Superior temporal gyrus (tissue), 1 donor: Measurements from ENCODE around the gene TCERG1L.
"Not testable (repeated sequence)": the region's sequence is repeated elsewhere in the genome, so short reads cannot be mapped to it uniquely, and the experiment has no call there.

Experiments
- DNase-seq: peaks from one replicate; pipeline ENCODE4 v3.0.0-alpha.2; 2016; ENCODE audit errors: extremely low spot score

TCERG1L gene

GRCh38 chr10:131165092-131165491, 146.4 kb downstream of the TCERG1L start:
- no peak for DNase-seq

- DNase-seq, result no peak
Measured at GRCh38 chr10:131162866-131163843, 148.4 kb downstream of the TCERG1L start.

GRCh38 chr10:131162211-131162610, 149.3 kb downstream of the TCERG1L start:
- DNase-seq, result no peak

GRCh38 chr10:131161087-131161486, 150.4 kb downstream of the TCERG1L start:
- DNase-seq, result no peak

DNA sequence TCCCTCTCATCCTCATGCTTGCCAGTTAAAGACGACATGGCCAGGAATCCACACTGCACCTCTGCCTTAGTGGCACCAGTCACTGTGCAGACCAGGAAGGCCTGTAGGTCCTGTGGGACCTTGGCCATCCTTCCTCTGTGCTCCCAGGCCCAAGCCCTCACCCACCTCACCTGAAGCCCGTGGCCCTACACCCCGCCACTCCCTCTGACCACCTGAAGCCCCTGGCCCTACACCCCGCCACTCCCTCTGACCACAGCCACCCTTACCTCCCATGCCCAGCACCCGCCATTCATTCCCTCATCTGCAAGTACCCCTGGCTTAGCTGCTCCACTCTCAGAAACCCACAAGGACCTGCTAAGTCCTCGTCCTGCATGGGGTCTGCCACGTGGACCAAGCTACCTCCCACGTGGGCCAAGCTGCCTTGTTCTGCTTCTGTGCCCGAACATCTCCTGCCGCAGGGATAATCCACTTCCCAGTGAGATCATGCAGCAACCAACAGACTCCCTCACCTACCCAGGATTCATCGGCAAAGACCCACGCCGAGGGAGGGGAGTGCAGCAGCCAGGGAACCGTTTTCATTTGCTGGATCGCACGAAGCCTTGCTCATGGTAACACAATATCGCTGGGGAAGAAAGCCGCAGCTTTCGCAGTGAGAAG, 151.2 kb downstream of the TCERG1L start:
- no peak for DNase-seq

GRCh38 chr10:131159771-131160170, 151.8 kb downstream of the TCERG1L start:
- no peak for DNase-seq

DNA sequence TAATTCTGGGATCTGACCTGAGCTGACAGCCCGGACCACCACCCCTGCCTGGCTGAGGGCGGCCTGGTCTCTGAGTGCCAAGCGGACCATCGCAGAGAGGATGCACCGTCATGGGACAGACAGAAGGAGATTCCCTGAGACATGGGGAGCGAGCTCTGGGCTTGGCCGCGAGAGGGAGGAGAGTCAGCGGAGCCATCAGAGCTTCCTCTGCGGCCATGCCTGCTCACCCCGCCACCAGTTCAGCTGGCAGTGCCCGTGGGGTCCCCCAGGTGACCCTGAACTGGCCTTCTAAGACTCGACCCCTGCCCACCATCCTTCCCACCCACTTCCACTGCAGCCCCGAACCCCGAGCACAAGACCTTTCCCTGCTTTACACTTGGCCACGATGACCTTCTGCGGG, 152.8 kb downstream of the TCERG1L start:
- no peak for DNase-seq

DNA sequence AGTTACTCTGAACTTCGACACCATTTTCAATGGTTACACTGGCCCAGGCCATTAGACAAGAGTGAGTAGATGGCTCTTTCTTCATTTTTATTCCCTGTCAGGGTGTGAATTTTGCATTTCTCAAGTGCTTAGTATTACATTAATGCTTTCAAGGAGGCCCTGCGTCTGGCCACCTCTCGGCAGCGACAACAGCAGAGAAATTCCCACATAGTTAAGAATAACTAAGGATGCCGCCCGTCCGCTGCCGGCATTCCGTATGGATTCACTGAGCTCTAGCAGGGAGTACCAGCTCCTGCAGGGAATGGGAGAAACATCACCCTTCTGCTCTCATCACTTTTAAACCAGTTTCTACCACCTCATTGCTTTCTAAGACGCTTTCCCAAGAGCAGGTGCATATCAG, 153.6 kb downstream of the TCERG1L start:
- no peak for DNase-seq

GRCh38 chr10:131155876-131156230, 155.7 kb downstream of the TCERG1L start:
- no peak for DNase-seq

- DNase-seq, result no peak
Measured at GRCh38 chr10:131155218-131155875, 156.2 kb downstream of the TCERG1L start.

GRCh38 chr10:131154306-131155025, 157.1 kb downstream of the TCERG1L start:
- no peak for DNase-seq

GRCh38 chr10:131152456-131152855, 159.1 kb downstream of the TCERG1L start:
- not testable (repeated sequence) for DNase-seq

- no peak for DNase-seq
Measured at GRCh38 chr10:131150126-131150525, 161.4 kb downstream of the TCERG1L start.

- DNase-seq, result no peak
Measured at GRCh38 chr10:131149586-131149985, 161.9 kb downstream of the TCERG1L start.

GRCh38 chr10:131149111-131149510, 162.4 kb downstream of the TCERG1L start:
- DNase-seq, result no peak

DNA sequence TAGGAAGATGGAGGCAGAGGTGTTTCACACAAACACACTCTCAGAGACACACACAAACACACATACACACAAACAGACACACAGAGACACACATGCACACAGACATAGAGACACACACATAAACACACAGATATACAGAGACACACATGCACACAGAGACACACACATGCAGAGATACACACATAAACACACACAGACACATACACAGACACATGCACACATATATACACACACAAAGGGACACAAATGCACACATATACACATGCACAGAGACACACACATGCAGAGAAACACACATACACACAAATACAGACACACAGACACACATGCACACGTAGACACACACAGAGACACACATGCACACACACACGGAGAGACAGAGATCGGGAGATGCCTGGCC, 163.3 kb downstream of the TCERG1L start:
- DNase-seq, result no peak

DNA sequence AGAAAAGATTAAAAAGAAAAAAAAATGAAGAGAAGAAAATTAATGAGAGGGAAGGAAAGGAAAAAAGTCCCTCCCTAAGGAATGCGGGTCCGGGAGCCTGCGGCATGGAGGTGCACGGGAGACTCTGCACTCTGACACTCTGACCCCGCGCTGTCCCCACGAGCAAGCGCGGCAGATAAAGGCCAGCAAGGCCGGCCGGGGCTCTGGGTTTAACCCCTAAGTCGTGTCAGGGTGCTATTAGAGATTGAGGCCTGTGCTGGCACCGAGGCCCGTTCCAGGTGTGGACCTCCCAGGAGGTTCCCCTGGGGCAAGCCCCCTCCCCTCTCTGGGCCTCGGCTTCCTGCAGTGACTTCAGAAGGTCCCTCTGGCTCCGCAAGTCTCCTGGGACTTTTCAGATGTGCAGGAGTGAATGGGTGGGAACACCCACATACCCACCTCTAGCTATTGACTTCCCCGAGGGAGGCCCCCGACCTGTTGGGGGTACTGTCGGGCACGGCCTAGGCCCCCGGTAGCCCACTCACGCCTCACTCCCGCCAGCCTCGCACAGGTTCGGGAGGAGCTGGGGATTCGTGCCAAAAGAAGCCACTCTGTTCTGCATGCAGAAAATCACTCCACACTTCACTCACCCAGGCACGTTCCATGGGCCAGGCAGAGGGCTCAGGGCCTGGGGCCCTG, 164.1 kb downstream of the TCERG1L start:
- no peak for DNase-seq

- no peak for DNase-seq
Measured at GRCh38 chr10:131146790-131147189, 164.7 kb downstream of the TCERG1L start.

- no peak for DNase-seq
Measured at GRCh38 chr10:131145756-131146155, 165.8 kb downstream of the TCERG1L start.

DNA sequence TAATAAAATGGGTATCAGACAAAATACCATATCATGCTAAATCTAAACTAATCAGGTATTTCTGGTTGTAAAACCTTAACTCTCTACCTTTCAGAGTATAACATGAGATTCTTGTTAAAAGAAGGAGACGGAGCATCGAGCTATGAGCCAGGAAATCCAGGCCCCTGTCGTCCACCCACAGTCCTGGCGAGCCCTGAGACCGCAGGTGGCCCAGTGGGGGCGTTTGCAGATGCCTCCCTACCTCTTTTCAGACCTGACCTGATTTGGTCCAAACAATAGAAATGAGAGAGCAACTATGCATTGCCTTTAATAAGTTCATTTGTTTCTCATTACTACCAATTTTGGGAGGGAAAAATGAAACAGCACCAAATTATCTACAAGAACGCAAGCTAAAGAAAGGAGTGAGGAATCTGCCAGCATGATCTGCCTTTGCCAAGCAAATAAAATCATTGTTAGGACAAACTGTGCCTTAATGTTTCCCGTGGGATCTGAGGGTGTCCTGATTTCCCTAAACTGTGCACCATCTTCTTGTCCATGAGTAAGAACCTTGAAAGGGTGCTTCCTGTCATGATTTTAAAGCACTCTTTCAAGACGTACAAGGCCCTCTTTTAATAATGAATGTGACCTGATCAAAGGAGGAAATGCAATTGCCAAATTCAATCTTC, 166.7 kb downstream of the TCERG1L start:
- DNase-seq, result peak; percentile 13

DNA sequence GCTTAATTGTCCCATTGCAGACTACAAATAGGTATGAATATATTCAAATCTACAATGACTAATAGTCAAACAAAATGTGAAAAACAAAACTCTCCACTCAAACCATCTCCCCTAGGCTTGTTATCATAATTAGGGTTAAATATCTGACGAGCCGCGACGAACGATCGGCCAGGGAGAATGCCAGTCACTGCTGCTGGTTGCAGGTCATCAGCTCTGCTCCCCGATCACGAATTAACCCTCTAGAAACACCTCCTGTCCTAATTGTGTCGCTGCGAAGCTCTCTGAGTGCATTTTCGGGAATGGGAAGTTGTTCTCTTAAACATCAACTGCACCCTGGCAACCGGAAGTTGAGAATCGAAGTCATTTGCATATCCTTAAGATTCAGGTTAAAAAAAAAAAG, 167.3 kb downstream of the TCERG1L start:
- no peak for DNase-seq
